Measurements from ENCODE around the gene ATF6B.

ATF6B gene

GRCh38 chr6:32127717-32128592, at the start of gene ATF6B:
ATF6B (minus strand) TSS chr6:32128246; CDS start chr6:32128207, 39 bp downstream.
- DNase-seq = peak; percentile 97

GRCh38 chr6:32177183-32177787, 49.2 kb upstream of the ATF6B start:
- DNase-seq = peak; percentile 43

GRCh38 chr6:32176476-32177182, 48.6 kb upstream of the ATF6B start:
- no peak for DNase-seq

GRCh38 chr6:32175711-32176475, 47.8 kb upstream of the ATF6B start, which contains the start of gene AGPAT1:
AGPAT1 (minus strand) TSS chr6:32176084; CDS start chr6:32171496, 4,588 bp downstream.
- peak; percentile 75 for DNase-seq

GRCh38 chr6:32175322-32175710, 47.3 kb upstream of the ATF6B start:
- DNase-seq = no peak

- no peak for DNase-seq
Measured at GRCh38 chr6:32174416-32174815, 46.4 kb upstream of the ATF6B start.

GRCh38 chr6:32173051-32173727, 45.1 kb upstream of the ATF6B start:
- DNase-seq = no peak

- no peak for DNase-seq
Measured at GRCh38 chr6:32171234-32171633, 43.2 kb upstream of the ATF6B start.

GRCh38 chr6:32170294-32170693, 42.2 kb upstream of the ATF6B start:
- DNase-seq = no peak

- DNase-seq = no peak
Measured at GRCh38 chr6:32168807-32169591, 41.0 kb upstream of the ATF6B start.

GRCh38 chr6:32168350-32168749, 40.3 kb upstream of the ATF6B start:
- DNase-seq = no peak

GRCh38 chr6:32167761-32168262, 39.8 kb upstream of the ATF6B start:
- DNase-seq = no peak

- DNase-seq = no peak
Measured at GRCh38 chr6:32167154-32167760, 39.2 kb upstream of the ATF6B start.

- DNase-seq = no peak
Measured at GRCh38 chr6:32166411-32167061, 38.5 kb upstream of the ATF6B start.

GRCh38 chr6:32164295-32164694, 36.2 kb upstream of the ATF6B start, which contains the start of gene EGFL8:
EGFL8 (plus strand) TSS chr6:32164595; CDS start chr6:32166166, 1,571 bp downstream.
- DNase-seq = no peak

- no peak for DNase-seq
Measured at GRCh38 chr6:32163559-32164258, 35.7 kb upstream of the ATF6B start.

GRCh38 chr6:32158052-32158451, 30.0 kb upstream of the ATF6B start:
- no peak for DNase-seq

- no peak for DNase-seq
Measured at GRCh38 chr6:32156891-32157290, 28.8 kb upstream of the ATF6B start.

- no peak for DNase-seq
Measured at GRCh38 chr6:32154514-32155161, 26.6 kb upstream of the ATF6B start.
